Measurements from ENCODE around the gene COP1.

The COP1 gene

DNA sequence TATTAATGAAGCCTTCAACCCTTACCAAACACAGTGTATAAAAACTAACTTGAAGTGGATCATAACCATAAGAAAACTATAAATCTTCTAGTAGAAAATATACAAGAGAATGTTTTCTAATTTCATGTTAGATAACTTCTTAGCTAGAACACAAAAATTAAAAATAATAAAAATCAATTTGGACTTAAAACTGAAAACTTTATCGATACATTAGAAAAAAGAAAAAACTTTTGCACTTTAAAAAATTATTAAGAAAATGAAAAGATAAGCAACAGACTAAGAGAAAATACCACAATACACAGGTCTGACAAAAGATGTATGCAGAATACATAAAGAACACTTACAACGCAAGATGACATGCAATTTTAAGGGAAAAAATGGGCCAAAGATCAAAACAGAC is 8.7 kb downstream of the COP1 start:
- no peak for DNase-seq

DNA sequence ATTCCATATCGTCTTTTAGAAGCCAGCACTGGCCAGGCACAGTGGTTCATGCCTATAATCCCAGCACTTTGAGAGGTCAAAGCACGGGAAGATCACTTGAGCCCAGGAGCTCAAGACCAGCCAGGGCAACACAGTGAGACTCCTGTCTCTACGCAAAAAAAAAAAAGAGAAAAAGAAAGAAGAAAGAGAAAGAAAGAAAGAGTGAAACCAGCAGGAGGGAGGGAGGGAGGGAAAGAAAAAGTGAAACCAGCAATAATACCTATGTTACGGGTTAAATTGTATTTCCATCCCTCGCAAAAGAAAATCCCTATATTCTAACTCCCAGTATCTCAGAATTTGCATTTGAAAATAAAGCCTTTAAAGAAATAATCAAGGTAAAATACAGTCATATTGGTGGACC is 10.4 kb downstream of the COP1 start:
- no peak for DNase-seq

DNA sequence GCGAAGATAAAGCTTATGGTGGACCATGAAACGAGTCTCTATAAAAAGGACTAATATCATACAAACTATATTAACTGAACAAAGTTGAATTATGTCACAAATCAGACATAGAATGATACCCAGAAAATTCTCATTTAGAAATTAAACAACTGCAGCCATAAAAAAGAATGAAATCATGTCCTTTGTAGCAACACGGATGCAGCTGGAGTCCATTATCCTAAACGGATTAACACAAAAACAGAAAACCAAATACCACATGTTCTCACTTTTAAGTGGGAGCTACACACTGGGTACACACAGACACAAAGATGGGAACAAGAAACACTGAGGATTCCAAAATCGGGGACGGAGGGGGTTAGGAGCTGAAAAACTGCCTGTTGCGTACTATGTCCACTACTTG is 11.5 kb downstream of the COP1 start:
- no peak for DNase-seq

DNA sequence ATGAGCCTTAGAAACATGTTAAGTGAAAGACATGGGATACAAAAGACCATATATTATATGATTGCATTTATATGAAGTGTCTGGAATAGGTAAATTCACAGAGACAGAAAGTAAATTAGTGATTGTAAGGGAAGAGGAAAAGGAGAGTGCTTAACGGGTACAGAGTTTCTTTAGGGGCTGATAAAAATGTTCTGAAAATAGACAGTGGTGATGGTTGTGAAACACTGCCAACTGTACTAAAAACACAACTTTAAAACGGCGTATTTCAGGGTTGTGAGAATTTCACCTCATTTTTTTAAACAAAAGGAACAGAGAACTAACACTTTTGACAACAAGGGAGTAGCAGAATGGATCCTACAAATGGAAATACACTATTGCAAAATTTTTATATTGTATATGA is 13.4 kb downstream of the COP1 start:
- no peak for DNase-seq

DNA sequence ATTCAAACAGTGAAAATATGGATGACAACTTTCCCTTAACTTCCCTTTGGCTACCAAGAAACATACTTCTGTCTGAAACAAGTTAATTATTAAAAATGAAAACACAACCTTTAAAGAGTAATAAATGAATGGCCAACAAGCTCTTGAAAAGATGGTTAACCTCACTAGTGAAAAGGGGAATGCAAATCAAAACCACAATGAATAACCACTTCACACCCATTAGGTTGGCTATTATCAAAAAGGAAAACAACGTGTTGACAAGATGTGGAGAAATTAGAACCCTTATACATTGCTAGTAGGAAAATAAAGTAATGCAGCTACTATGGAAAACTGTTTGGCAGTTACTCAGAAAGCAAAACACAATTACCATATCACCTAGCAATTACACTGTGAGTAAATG is 14.1 kb downstream of the COP1 start:
- DNase-seq = no peak

DNA sequence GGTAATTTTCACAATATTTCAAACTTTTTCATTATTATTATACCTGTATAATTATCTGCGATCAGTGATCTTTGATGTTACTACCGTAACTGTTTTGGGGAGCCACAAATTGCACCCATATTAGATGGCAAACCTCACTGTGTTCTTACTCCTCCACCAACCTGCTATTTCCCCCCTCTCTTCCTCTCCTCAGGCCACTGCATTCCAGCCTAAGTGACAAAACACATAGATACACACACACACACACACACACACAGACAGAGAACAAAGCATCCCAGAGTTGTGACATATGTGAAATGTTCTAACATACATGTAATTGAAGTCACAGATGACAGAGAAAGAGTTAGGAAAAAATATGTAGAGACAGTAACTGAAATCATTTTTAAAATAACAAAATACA is 18.5 kb downstream of the COP1 start:
- no peak for DNase-seq

DNA sequence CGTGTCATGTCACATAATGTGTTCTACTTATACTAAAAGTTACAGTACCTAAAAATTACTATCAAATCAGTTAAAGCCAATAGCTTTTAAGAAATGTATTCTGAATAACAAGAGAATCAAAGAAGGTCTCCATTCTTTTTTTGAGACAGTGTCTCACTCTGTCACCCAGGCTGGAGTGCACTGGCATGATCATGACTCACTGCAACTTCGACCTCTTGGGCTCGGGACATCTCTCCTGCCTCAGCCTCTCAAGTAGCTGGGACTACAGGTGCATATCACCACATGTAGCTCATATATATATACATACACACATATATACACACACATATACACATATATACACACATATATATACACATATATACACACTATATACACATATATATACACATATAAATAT is 20.1 kb downstream of the COP1 start:
- no peak for DNase-seq

DNA sequence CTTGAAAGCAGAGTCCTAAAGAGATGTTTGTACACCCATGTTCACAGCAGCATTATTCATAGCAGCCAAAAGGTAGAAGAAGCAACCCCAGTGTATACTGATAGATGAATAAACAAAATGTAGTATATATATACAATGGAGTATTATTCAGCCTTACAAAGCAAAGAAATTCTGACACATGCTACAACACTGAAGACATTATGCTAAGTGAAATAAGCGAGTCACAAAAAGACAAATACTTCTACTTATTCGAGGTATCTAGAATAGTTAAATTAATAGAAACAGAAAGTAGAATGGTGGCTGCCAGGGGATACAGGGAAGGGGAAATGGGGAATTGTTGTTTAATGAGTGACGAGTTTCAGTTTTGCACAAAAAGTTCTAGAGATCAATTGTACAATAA is 23.5 kb downstream of the COP1 start:
- no peak for DNase-seq

DNA sequence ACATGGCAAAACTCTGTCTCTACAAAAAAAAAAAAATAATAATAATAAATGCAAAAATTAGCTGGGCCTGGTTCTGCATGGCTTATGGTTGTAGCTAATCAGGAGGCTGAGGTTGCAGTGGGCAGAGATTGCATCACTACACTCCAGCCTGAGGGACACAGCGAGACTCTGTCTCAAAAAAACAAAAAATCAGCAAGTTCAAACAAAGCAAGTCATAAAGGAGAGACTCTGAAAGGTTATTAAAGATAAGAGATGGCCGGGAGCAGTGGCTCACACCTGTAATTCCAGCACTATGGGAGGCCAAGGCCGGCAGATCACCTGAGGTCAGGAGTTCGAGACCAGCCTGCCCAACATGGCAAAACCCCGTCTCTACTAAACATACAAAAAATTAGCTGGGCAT is 28.8 kb downstream of the COP1 start:
- no peak for DNase-seq

DNA sequence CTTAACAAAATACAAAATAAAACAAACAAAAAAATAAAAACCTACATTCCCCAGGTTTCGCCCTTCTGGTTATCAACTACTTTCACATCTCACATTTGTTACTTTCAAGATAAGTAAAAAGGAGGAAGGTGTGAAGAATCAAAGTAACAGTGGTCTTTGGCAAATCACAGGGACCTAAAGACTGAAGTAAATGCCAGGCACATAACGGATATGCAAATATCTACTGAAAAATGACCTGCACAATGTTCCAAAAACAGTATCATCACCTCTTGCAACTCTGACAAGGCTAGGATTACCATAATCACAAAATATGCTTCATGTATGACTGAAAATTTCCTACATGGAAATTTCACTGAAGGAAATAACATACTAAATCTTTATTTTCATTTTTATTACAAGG is 29.3 kb downstream of the COP1 start:
- no peak for DNase-seq

DNA sequence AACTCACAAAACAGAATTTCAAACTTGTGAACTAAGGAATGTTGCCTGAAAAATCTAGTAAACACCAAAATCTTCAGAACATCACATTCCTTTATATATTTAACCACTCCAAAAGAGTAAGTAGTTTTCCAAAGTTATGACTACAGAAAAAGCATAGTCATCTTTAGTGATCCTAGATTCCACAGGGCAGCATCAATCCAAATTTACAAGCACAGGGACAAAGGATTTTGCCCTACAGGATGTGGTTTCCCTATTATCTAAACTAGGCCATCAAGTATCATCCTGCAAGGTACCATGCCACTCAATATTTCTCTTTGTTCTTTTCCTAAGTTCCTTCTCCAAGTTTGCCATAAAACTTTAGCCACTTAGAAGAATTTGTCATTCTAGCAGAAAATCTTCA is 33.0 kb downstream of the COP1 start:
- DNase-seq = no peak

DNA sequence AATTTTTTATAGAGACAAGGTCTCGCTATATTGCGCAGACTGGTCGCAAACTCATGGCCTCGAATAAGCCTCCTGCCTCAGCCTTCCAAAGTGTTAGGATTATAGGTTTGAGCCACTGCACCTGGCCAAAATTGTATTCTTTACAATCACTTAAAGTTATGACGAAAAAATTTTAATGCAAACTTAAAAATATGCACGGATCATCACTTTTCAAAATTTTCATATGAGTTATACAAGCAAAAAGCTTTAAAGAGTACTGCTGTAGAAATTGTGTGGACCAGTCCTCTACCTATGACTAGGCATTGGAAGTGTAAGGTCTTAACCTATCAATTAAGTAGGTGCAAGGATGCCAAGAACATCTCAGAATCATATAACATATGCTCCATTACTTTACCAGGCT is 34.9 kb downstream of the COP1 start:
- no peak for DNase-seq

DNA sequence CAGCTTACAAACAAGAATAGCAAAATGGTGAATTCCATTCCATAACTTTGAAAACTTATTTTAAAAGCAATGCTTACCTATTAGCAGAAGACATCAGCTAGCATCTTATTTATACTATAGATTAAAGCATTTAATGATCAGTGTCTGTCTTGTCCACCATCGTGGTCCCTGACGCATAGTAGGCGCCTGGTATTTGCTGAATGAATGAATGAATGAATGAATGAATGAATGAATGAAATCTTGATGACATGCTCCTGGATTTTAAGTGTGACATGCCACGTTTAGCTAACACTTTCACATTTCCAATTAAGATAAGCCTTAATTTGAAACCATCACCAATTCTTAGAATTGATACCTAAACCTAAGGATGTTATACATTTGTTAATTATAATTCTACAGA is 39.9 kb downstream of the COP1 start:
- no peak for DNase-seq

DNA sequence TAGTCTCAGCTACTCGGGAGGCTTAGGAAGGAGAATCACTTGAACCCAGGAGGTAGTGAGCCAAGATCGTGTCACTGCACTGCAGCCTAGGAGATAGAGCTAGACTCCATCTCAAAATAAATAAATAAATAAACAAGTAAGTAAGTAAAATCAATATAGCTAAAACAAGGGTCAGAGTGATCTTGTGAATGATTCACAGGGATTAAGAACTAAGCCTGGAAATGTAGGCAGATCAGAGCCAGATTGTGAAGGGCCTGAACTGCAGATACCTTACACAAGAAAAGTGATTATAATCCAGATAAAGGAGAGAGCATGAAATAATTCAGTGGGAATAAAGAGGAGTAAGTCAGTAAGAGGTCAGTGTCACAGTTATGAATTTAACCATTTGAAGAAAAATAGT is 41.5 kb downstream of the COP1 start:
- DNase-seq = no peak

DNA sequence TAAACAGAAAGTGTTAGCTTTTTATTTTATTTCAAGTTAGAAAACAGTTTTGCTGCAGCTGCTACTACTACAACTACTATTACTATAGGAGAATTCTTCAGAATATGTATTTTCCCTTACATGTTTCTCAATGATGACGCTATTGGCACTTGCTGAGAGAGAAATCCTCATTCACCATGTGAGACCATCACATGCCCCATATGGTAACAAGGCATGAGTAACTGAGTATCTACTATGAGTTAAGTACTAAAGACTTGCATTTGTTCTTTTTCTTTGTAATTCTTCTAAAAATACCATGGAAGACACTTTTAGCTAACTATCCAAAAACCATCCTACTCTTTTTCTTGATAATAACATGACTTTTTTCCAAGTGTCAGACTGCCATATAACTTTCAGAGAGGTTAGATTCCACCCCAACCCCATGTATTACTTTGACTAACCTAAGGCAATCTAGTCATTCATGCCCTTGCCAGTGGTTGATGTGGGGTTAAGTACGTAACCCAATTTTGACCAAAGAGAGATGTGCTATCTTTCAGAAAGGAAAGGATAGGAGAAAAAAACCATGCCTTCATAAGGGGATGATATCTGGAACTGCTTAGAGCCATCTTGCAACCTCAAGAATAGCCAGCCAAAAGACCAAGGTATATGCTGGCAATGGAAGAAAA is 42.9 kb downstream of the COP1 start:
- no peak for DNase-seq

DNA sequence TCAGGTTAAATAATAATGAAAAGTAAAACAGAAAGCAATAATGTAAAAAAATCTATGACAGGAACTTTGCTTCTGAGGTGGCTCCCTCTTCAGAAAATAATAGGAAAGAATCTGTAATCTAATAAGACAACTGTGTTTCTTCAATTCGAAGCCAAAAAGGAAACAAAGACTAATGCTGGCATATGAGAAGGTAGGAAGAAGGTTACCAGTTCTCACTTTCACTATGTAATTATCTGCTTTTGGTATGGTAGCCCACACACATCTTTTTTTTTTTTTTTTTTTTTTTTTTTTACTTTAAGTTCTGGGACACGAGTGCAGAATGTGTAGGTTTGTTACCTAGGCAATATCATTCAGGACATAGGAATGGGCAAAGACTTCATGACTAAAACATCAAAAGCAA is 47.1 kb downstream of the COP1 start:
- no peak for DNase-seq

DNA sequence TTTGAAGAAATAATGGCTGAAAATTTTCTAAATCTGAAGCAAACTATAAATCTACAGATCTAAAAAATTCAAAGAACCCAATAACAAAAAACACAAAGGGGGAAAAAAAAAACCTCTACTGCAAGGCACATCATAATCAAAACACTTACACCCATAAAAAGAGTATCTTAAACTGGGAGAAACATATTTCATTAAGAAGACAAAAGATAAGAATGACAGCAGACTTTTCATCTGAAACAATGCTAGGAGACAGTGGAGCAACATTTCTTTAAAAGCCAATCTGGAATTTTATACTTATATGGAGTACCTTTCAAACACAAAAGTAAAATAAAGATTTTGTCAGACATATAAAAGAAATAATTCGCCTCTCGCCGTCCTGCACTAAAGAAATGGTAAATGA is 49.1 kb downstream of the COP1 start:
- no peak for DNase-seq

DNA sequence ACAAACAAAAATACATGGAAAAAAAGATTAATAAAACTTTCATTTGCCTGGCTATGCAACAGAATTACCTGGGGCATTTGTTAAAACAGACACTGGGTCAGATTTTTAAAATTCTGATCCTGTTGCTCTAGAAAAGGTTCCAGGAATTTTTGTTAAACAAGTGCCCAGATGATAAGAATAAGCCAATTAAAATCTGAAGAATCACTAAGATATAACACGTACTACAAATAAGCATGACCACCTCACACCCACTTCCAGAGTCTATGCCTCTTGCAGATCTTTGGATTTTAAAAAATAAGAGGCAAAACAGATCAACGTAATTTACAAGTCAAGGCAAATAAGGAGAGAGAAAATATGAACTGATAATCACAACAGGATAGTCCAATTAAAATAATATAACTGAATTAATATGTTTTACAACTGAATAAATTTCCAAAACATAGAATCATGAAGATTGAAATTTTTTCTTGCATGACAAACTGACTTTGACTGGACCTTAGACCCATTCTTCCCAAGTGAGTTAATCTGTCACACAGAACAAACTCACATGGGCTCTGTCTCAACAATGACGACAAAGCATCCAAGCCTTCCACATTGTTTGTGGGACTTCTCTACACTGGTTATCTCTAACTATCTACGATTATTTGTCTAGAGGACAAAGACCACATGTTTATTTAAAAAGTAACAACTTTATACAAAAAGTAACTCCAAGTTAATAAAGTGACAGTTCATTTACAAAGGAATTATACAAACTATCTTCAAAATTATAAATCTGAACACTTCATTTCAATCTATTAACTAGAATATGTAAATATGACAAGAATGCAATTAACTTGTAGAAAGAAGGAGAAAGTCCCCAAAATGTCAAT is 56.9 kb downstream of the COP1 start:
- DNase-seq = no peak

DNA sequence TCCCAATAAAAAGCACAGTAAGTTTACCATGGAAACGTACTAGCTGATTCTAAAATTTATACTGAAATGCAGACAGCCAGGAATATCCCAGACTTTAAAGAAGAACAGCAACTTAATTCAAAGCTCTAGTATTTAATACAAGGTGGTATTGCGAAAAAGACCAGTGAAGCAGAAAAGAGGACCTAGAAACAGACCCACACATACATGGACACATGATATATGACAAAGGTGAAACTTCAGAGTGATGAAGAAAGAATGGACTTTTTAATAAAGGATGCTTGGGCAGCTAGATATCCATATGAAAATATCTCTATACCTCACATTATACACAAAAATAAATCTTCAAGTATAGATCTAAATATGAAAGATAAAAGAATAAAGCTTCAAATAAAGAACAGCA is 62.6 kb downstream of the COP1 start:
- DNase-seq = no peak

DNA sequence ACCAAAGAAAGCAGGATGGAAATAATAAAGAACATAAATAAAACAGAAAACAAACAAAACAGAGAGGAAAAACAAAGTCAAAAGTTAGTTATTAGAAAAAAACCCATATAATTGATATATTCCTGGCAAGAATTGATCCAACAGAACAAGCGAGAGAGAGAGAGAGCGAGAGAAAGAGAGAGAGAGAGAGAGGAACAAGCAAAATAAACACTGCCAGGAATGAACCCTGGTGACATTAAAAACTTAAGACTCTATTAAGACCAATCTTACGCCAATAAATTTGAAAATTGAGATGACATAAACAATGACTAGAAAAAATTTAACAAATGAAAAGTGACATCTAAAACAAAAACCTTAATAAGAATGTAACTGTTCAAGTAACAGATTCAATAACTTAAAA is 64.1 kb downstream of the COP1 start:
- DNase-seq = no peak

DNA sequence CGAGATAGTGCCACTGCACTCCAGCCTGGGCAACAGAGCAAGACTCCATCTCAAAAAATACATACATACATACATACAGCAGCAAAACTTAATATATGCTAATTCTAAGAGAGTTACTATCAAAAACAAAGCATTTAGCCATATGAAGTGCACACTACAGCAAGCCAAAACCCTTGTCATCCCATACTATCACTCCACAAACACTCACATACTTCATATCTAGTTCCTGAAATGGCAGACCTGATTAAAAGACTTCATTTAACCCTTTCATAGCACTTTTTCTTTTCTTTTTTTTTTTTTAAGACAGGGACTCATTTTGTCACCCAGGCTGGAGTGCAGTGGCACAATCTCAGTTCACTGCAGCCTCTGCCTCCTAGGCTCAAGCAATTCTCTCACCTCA is 65.6 kb downstream of the COP1 start:
- no peak for DNase-seq

DNA sequence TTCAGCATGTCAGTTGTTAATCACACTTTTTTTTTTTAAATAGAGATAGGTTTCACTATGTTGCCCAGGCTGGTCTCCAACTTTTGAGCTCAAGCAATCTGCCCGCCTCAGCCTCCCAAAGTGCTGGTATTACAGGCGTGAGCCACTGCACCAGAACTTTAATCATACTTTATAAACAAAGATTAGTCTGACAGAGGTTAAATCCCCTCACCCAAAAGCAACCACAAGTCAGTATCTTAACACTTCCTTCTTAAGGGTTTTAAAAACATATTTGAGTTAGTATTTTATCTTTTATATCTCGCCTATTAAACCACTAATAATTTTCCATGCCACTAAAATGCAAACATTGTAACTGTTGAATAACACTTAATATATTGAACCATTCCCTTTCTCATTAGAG is 70.2 kb downstream of the COP1 start:
- no peak for DNase-seq

DNA sequence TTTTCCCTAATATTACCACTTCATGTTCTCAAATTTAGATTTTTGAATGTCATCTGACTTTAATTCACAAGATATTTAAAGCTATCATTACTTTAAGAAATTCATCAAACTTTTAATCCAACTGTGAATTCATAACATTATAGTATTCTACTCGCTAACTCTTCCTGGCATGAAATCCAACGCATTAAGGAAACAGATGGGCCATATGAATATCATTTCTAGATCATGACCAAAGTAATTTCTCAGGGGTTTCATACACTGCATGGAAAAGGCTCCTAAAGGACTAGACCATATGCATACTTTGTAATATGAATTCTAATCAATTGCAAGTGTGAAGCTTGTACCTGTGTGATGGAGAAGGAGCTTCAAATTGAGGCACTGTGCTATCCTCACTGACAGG is 72.4 kb downstream of the COP1 start:
- DNase-seq = no peak

DNA sequence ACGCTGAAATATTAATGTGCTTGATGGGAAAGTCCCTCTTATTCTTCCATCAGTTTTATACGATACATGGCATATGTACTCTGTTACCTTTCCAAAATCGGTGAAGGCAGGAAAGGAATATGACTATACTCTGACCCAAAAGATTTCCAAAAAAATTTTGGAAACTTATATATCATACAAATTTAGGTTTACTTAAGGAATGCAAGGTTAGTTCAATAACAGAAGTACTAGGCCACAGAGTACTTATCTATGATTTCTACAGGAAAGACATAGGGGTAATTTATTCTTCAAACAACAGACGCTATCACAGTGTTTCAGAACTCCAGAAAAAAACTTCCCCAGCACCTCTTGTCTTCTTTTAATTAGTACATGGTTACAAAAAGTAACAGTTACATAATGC is 84.8 kb downstream of the COP1 start:
- no peak for DNase-seq

DNA sequence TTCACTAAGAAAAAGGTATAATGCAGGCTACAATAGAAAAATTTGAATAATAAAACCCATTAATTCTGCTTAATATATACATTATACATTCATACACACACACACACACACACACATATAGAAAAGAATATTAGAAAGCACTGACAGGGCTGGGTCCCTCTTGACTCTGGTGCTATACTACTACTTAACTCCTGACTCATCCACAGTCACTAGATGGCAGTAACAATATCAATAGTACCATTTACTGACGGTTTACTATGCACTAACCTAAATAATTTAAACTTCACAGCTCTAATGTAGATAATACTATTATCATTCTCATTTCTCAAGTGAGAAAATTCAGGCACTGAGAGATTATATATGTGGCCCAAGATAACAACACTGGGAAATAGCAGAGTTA is 87.5 kb downstream of the COP1 start:
- no peak for DNase-seq

Measured in activated gamma-delta T cell (primary cell).